Ureter (tissue), 1 donor: ENCODE measurements around the gene ADAMTS20. TPM values are rescaled to one million over a fixed set of nuclear protein-coding genes. Genes with fewer than 3 reads are reported as not detected.

Experiments
- DNase-seq: peaks from one replicate; pipeline ENCODE4 v3.0.0-alpha.2; 2020; ENCODE audit warnings: low spot score
- total RNA-seq: library from RNA; stranded (reverse); gene quantifications from one replicate; pipeline ENCODE4 v1.2.4, GENCODE V29; 2023
- donor health status: DM: yes; HTN: yes; CAD: no.

Gene ADAMTS20
- total RNA-seq, 1 donor from 2014 or later, result not detected

DNA sequence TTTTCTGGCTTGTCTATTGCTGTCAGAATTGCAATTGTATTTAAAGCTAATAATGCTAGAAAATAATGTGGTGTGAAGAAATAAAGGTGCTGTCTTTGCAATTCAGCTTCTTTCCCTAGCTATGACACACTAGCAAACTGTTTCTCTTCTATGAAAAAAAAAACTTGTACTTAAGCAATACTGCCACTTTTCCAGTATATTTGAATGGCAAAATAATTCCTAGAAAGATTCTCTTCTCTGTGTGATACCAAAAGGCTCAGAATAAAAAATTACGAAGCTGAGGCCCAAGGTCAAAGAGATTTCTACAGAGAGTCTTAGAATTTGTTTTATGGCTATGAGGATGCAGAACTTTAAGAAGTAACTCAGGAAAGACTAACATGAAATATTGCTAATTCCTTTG lies 235.5 kb downstream of the ADAMTS20 start:
- no peak for DNase-seq

DNA sequence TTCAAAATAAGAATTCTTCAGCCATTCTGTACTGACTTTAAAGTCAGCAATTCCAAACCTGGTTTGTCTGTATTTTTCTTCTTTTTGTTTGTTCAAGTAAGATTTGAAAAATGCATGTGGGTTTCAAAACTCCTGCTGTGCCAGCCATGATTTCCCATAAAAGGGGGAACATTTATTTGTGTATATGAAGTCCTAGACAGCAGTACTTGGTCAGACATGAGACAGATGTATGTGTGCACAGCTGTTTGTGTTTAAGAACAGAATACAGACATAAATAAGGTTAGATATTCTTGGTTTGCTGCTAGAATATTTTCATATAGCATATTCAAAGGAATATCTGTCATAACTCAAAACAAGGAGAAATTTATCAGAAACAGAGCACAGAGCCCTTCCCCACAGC lies 236.0 kb downstream of the ADAMTS20 start:
- no peak for DNase-seq

DNA sequence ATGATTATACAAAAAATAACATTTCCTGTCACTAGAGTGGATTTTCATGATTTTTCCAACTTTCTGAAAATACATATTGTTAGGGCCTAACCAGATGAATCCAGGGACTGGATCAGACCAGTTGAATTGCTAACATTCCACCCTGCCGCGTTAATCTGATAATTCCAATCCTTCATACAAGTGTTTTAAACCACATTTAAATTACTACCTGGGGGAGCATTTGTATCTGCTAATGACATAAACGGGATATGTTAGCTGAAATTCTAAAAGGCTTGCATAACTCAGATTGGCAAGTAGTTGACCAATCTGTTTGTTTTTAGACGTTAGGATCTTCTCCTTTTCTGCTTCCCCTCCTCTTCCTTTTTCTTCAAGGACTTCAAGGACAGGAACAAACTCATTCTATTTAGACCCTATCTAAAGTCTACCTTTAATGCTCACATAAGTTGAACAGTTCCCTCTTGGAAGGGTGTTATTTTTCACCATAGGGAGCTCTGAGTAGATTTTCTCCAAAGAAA lies 239.0 kb downstream of the ADAMTS20 start:
- no peak for DNase-seq

DNA sequence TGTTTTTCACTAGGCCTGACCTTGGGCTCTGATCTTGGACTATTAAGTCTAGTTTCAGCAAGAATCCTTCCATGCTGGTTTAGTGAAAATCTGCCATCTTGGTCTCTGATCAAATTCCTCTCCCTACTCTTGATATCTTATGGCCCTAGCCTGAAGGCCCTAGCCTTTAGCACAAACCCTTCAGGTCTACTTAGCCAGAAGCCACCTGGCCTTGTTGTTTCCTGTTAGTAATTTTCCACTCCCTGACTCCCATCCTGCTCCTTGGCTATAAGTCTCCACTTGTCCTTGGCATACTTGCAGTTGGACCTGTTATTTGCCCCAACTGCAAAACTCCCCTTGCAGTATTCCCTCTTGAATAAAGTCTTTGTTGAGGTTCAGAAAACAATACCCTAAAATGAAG lies 241.4 kb downstream of the ADAMTS20 start:
- no peak for DNase-seq

DNA sequence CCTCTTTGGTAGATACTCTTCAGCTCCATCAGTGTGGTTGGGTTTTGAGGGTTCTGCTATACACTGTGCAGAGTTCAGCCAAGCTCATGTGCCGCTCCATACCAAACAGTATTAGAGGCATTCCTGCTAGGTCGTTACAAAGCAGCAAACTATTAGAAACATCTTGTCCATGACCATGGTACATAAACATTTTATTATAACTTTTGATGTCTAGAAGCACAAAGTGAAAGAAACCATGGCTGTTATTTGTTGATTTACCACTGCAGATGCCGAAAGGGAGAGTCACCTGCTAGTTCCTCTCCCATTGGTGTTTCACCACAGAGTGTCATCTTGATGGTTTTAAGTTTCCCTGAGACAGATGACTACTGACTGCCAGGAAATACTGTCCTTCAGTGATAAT lies 242.0 kb downstream of the ADAMTS20 start:
- no peak for DNase-seq

DNA sequence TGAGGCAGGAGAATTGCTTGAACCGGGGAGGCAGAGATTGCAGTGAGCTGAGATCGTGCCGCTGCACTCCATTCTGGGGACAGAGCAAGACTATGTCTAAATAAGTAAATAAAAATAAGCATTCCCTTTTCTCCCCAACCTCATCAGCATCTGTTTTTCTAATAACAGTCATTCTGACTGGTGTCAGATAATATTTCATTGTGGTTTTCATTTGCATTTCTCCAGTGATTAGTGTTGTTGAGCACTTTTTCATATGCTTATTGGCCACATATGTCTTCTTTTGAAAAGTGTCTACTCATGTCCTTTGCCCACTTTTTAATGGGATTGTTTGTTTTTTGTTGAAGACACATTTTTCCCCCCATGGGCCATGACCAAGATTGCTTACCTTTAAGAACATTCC lies 243.2 kb downstream of the ADAMTS20 start:
- no peak for DNase-seq

DNA sequence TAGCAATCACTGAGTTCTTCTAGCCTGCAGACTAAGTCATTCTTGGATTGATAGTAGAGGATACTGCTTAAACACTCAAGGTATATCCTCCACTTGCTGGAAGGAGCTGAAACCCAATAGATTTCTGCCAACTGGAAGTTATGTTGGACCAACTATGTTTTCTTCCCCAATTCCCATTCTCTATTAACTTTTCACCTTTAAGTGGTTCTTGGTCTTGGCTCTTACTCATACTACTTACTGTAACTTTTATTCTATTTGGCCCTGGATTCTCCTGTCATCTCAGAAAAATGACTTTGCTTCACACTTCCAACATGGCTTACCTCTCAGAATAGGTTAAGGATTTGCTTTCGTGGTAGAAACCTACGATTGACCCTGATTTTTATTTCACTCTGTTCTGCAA lies 244.9 kb downstream of the ADAMTS20 start:
- no peak for DNase-seq

DNA sequence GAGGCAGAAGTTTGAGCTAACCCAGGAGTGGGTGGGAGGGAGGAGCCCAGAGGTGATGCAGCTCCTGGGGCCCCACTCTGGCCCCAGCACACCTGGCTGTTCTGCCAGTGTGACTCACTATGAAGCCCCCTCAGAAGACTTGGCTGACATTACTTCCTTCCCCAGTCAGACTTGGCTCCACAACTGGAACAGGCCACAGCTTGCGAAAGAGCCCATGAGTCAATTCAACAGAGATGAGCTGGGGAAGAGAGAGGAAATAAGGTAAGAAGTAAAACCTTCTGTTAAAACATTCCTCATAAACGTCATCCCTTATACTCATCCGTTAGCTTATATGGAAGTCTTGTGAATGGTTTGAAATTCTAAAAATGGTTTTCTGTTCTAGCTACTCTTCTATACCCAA lies 245.9 kb downstream of the ADAMTS20 start:
- DNase-seq, result peak; percentile 47

DNA sequence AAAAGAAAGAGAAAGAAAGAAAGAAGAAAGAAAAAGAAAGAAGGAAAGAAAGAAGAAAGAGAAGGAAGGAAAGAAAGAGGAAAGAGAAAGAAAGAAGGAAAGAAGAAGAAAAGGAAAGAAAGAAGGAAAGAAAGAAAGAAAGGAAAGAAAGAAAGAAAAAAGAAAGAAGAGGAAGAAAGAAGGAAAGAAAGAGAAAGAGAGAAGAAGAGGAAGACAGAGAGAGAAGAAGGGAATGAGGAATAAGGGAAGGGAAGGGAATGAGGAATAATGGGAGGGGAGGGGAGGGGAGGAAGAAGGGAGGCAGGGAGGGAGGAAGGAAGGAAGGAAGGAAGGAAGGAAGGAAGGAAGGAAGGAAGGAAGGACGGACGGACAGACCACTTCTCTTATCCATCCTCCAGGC lies 246.9 kb downstream of the ADAMTS20 start:
- no peak for DNase-seq

Other genes starting within 250 kb of the ADAMTS20 start
- 26.0 TPM for gene PUS7L, start 206.6 kb upstream of the ADAMTS20 start, total RNA-seq
- gene IRAK4, start 206.7 kb upstream of the ADAMTS20 start, total RNA-seq, result 24.6 TPM